ENCODE data around the gene AHI1. TPM values are rescaled to one million over a fixed set of nuclear protein-coding genes. Genes with fewer than 3 reads are reported as not detected.

Gene AHI1
- total and polyA plus RNA-seq, 2 donors (not counting 1 experiment from before 2014, with no cell fraction given) = 8.3 to 61.7 TPM

DNA sequence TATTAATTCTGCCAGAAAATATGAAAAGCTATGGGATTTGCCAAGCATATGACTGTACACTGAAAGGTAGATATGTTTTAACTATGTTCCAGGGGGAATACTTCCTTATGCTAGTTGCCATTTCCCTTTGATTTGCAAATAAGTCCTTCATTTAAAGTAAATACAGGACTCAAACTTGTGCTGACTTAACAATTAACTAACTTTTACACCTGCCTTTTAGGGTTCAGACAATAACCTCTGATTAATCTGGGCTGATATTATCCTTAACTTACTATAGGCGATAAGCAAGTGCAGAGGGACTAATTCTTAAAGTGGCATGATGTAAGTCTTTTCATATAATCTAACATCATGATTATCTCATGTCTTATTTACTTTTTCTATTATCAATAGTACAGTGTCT is 143.1 kb downstream of the AHI1 start:
- ChIA-PET POLR2A (no interaction called here), CTCF (no interaction called here)
- H3K27ac ChIP-seq (ENCODE audit: low read length in 2 of 2) = no peak overlapping the region
- WGBS (ENCODE audit: insufficient coverage) = no CpG with 5 or more reads among the region's 1 CpG
- H3K79me2 ChIP-seq (ENCODE audit: control insufficient read depth, insufficient read depth, low read length) = no peaks in the 10 kb centered on the region
- ATAC-seq (ENCODE audit: low read depth) (no peak), DNase-seq (no peak)
- no peak for TF ChIP-seq CTCF (IDR thresholded peaks at IDR 0.05)
- no peak for TF ChIP-seq EZH2 (IDR thresholded peaks at IDR 0.05; ENCODE audit: borderline replicate concordance, insufficient read depth, low read depth, low read length, poor library complexity, severe bottlenecking)
- H3K4me3 ChIP-seq (ENCODE audit: control extremely low read depth in 1 of 5, extremely low read depth in 1 of 5, insufficient read depth in 1 of 5, low read depth in 2 of 5, low read length in 4 of 5) = no peak overlapping the region
- H3K9me3 Mint-ChIP-seq (ENCODE audit: insufficient read depth) = no peaks in the 10 kb centered on the region
- intact Hi-C loops (cut with micrococcal nuclease) = no loop called here
- no peaks in the 10 kb centered on the region for H3K4me1 Mint-ChIP-seq
- no peak overlapping the region for H3K4me3 Mint-ChIP-seq
- no peak overlapping the region for H3K4me2 ChIP-seq (replicated peaks; ENCODE audit: low read depth, low read length, poor library complexity, severe bottlenecking)
- H3K36me3 ChIP-seq (replicated peaks in 1 of 2; ENCODE audit: control extremely low read depth in 1 of 2, control insufficient read depth in 1 of 2, extremely low read depth in 1 of 2, insufficient read depth in 2 of 2, low read length in 1 of 2) = no peaks in the 10 kb centered on the region
- H3K9me3 ChIP-seq (ENCODE audit: control extremely low read depth in 1 of 3, control insufficient read depth in 2 of 3, insufficient read depth in 1 of 3, low read length in 2 of 3) = no peaks in the 10 kb centered on the region
- H3K27me3 Mint-ChIP-seq = no peaks in the 10 kb centered on the region
- H3K27me3 ChIP-seq (replicated peaks in 1 of 4; ENCODE audit: control extremely low read depth in 1 of 4, control insufficient read depth in 3 of 4, insufficient read depth in 4 of 4, low read length in 3 of 4) = no peaks in the 10 kb centered on the region
- H3K9ac ChIP-seq (ENCODE audit: low read length) = no peak overlapping the region
- no peak overlapping the region for H2AFZ ChIP-seq (ENCODE audit: insufficient read depth, low read depth, low read length, poor library complexity, severe bottlenecking)
- H4K20me1 ChIP-seq (ENCODE audit: control insufficient read depth, insufficient read depth, low read length, poor library complexity, severe bottlenecking) = no peaks in the 10 kb centered on the region
- no peaks in the 10 kb centered on the region for H3K4me1 ChIP-seq (ENCODE audit: control insufficient read depth in 2 of 2, insufficient read depth in 2 of 2, low read length in 2 of 2)
- H3K27ac Mint-ChIP-seq = no peak overlapping the region

DNA sequence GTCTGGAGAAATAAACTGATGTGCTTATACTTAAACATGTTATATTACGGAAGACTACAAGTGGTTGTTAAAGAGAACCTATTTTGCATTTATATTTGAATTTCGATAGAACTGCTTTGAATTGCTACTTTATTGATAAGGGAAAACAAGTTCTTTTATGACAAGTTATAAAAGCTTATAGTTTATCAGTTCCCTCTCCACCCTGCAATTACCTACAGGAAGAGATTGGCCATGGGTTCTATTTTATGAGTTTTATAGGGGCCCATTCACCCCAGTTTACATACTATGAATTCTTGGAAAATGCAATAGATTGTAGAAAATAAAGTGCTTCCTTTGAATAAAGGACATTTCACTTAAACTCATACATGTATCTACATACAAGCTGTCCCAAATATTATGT is 144.4 kb downstream of the AHI1 start:
- no peak overlapping the region for H3K4me3 Mint-ChIP-seq
- H3K4me2 ChIP-seq (replicated peaks; ENCODE audit: low read depth, low read length, poor library complexity, severe bottlenecking) = no peak overlapping the region
- no peaks in the 10 kb centered on the region for H3K36me3 ChIP-seq (replicated peaks in 1 of 2; ENCODE audit: control extremely low read depth in 1 of 2, control insufficient read depth in 1 of 2, extremely low read depth in 1 of 2, insufficient read depth in 2 of 2, low read length in 1 of 2)
- intact Hi-C loops (cut with micrococcal nuclease) = no loop called here
- POLR2A ChIA-PET = no interaction called here
- no peak overlapping the region for H2AFZ ChIP-seq (ENCODE audit: insufficient read depth, low read depth, low read length, poor library complexity, severe bottlenecking)
- DNase-seq (no peak), ATAC-seq (ENCODE audit: low read depth) (no peak)
- H3K9me3 Mint-ChIP-seq (ENCODE audit: insufficient read depth) = no peaks in the 10 kb centered on the region
- no peak overlapping the region for H3K27ac ChIP-seq (ENCODE audit: low read length in 2 of 2)
- no peaks in the 10 kb centered on the region for H3K79me2 ChIP-seq (ENCODE audit: control insufficient read depth, insufficient read depth, low read length)
- no peak overlapping the region for H3K4me3 ChIP-seq (ENCODE audit: control extremely low read depth in 1 of 5, extremely low read depth in 1 of 5, insufficient read depth in 1 of 5, low read depth in 2 of 5, low read length in 4 of 5)
- H4K20me1 ChIP-seq (ENCODE audit: control insufficient read depth, insufficient read depth, low read length, poor library complexity, severe bottlenecking) = no peaks in the 10 kb centered on the region
- H3K4me1 ChIP-seq (ENCODE audit: control insufficient read depth in 2 of 2, insufficient read depth in 2 of 2, low read length in 2 of 2) = no peaks in the 10 kb centered on the region
- no peaks in the 10 kb centered on the region for H3K4me1 Mint-ChIP-seq
- TF ChIP-seq CTCF (IDR thresholded peaks at IDR 0.05) = no peak
- TF ChIP-seq EZH2 (IDR thresholded peaks at IDR 0.05; ENCODE audit: borderline replicate concordance, insufficient read depth, low read depth, low read length, poor library complexity, severe bottlenecking) = no peak
- no peaks in the 10 kb centered on the region for H3K27me3 Mint-ChIP-seq
- H3K9ac ChIP-seq (ENCODE audit: low read length) = no peak overlapping the region
- CTCF ChIA-PET = interaction anchor here (0.6 kb wide), 1 partner anchor 8 kb away, joined by 3 read pairs; no protein-coding TSS in a partner anchor
- no peaks in the 10 kb centered on the region for H3K9me3 ChIP-seq (ENCODE audit: control extremely low read depth in 1 of 3, control insufficient read depth in 2 of 3, insufficient read depth in 1 of 3, low read length in 2 of 3)
- no peak overlapping the region for H3K27ac Mint-ChIP-seq
- no peaks in the 10 kb centered on the region for H3K27me3 ChIP-seq (replicated peaks in 1 of 4; ENCODE audit: control extremely low read depth in 1 of 4, control insufficient read depth in 3 of 4, insufficient read depth in 4 of 4, low read length in 3 of 4)
- no CpG with 5 or more reads among the region's 2 CpGs for WGBS (ENCODE audit: insufficient coverage)

Measured in B cell (primary cell).